H1 (cell line): ENCODE data around the gene FSTL4. TPM values are rescaled to one million over a fixed set of nuclear protein-coding genes. Genes with fewer than 3 reads are reported as not detected.

Experiments
- RBBP5 ChIP-seq: IDR thresholded peaks from 2 replicates; pipeline ENCODE4 v1.7.1; 2012; ENCODE audit warnings: low read depth, mild to moderate bottlenecking, inconsistent platforms, low read length, moderate library complexity, borderline replicate concordance
- polyA plus RNA-seq, 7 experiments: library from polyadenylated mRNA; depleted of rRNA in 3 of 7; stranded (reverse) in 5 of 7; unstranded in 2 of 7; fragments of >200 nt in 5 of 7; fragments of 200-250 nt in 2 of 7; gene quantifications; 1 replicate in 5 of 7; 2 replicates in 1 of 7; 4 replicates in 1 of 7; pipeline versions ENCODE4 v1.2.1 to v1.2.3, GENCODE V29; 2011 to 2013; ENCODE audit warnings: missing spikeins in 2 of 7, mixed read lengths in 2 of 7
- total RNA-seq: library from RNA; stranded (reverse); fragmentation: NEBNext Ultra II Directional; extraction: Animal tissue kit (Norgen Biotek cat#: 25700); gene quantifications from 2 replicates; pipeline ENCODE4 v1.2.1, GENCODE V29; 2021

FSTL4 gene
- total and polyA plus RNA-seq, 2 of the 8 experiments (the other 6 are each of a cell fraction or from before 2014, with no cell fraction given) = 3.1 to 4.1 TPM

- TF ChIP-seq RBBP5 = no peak
Measured at GRCh38 chr5:133297293-133297692, 315.0 kb downstream of the FSTL4 start (continued).
